ENCODE results near the gene UBE2H.
A peak's percentile ranks its signal among the peaks of the same experiment; 100 is the strongest.

The UBE2H gene

GRCh38 chr7:129950191-129950932 is 2.4 kb downstream of the UBE2H start:
- no peak for DNase-seq (ENCODE audit: low spot score)

GRCh38 chr7:129949292-129950133 is 3.2 kb downstream of the UBE2H start:
- peak; percentile 83 for DNase-seq (ENCODE audit: low spot score)

GRCh38 chr7:129948877-129949291 is 3.9 kb downstream of the UBE2H start:
- DNase-seq (ENCODE audit: low spot score) = peak; percentile 84

- DNase-seq (ENCODE audit: low spot score) = no peak
Measured at GRCh38 chr7:129948338-129948737, 4.4 kb downstream of the UBE2H start.

- no peak for DNase-seq (ENCODE audit: low spot score)
Measured at GRCh38 chr7:129947701-129948100, 5.1 kb downstream of the UBE2H start.

- peak; percentile 49 for DNase-seq (ENCODE audit: low spot score)
Measured at GRCh38 chr7:129947049-129947448, 5.7 kb downstream of the UBE2H start.

GRCh38 chr7:129946282-129946681 is 6.5 kb downstream of the UBE2H start:
- no peak for DNase-seq (ENCODE audit: low spot score)

- no peak for DNase-seq (ENCODE audit: low spot score)
Measured at GRCh38 chr7:129943352-129943751, 9.4 kb downstream of the UBE2H start.

- no peak for DNase-seq (ENCODE audit: low spot score)
Measured at GRCh38 chr7:129940329-129940728, 12.4 kb downstream of the UBE2H start.

- no peak for DNase-seq (ENCODE audit: low spot score)
Measured at GRCh38 chr7:129939881-129940280, 12.9 kb downstream of the UBE2H start.

- DNase-seq (ENCODE audit: low spot score) = no peak
Measured at GRCh38 chr7:129933627-129934026, 19.1 kb downstream of the UBE2H start.

- no peak for DNase-seq (ENCODE audit: low spot score)
Measured at GRCh38 chr7:129926618-129927017, 26.1 kb downstream of the UBE2H start.

- peak; percentile 38 for DNase-seq (ENCODE audit: low spot score)
Measured at GRCh38 chr7:129925416-129926002, 27.3 kb downstream of the UBE2H start.

GRCh38 chr7:129924602-129925001 is 28.2 kb downstream of the UBE2H start:
- DNase-seq (ENCODE audit: low spot score) = no peak

GRCh38 chr7:129923709-129924108 is 29.1 kb downstream of the UBE2H start:
- DNase-seq (ENCODE audit: low spot score) = peak; percentile 89

GRCh38 chr7:129919492-129919891 is 33.3 kb downstream of the UBE2H start:
- DNase-seq (ENCODE audit: low spot score) = no peak

GRCh38 chr7:129918922-129919321 is 33.8 kb downstream of the UBE2H start:
- DNase-seq (ENCODE audit: low spot score) = no peak

GRCh38 chr7:129917934-129918333 is 34.8 kb downstream of the UBE2H start:
- no peak for DNase-seq (ENCODE audit: low spot score)

- no peak for DNase-seq (ENCODE audit: low spot score)
Measured at GRCh38 chr7:129914536-129915272, 38.1 kb downstream of the UBE2H start.

- DNase-seq (ENCODE audit: low spot score) = no peak
Measured at GRCh38 chr7:129913428-129913827, 39.3 kb downstream of the UBE2H start.

- DNase-seq (ENCODE audit: low spot score) = no peak
Measured at GRCh38 chr7:129911790-129912189, 41.0 kb downstream of the UBE2H start.

- no peak for DNase-seq (ENCODE audit: low spot score)
Measured at GRCh38 chr7:129909669-129910068, 43.1 kb downstream of the UBE2H start.

All from AG08395 (cell line).